Stimulated activated CD4-positive, alpha-beta T cell treated with anti-CD3 and anti-CD28 coated beads, Interleukin-1b, Interleukin-23, amount 100 ng/mL, for 4 hours (primary cell): ENCODE data around the gene PID1.

ENCODE experiments used
- DNase-seq, 2 donors: peaks; one replicate each; pipeline ENCODE4 v3.0.0-alpha.2; 2020; ENCODE audit warnings: low read depth in 2 of 2

PID1 gene

DNA sequence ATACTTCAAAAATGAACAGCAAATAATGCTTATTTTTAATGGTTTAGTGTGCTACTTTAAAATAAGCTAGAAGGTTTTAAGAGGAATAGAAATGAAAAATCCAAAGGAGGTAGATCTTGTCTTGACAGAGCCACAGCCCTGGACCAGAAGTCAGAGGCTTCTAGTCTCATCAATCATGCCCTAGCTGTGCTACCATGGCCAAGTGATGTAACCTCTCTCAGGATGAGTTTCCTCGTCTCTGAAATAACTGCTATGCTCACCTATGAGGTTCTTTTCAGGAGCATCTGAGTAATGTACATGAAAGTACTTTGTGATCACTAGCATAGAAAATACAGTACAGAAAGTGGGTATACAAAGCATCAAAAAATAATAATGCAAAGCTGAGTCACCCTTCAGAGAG is 248.4 kb downstream of the PID1 start:
- DNase-seq, result no peak

DNA sequence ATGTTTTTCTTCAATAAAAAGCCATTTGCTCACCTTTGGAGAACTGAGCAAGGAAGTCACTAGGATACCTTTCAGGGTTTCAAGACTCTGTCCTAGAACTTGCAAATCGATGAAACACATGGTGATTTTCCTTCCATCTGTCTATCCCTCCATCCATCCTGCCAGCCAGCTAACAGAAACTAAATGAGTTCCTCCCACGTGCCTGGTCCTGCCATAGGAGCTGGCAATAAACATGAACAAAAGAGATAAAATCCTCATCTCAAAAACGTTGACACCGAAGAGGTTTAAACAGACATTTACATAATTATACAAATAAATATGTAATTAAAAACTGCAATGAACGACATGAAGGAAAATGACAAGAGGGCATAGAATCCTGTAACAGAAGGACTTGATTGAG is 249.0 kb downstream of the PID1 start:
- DNase-seq, result no peak

DNA sequence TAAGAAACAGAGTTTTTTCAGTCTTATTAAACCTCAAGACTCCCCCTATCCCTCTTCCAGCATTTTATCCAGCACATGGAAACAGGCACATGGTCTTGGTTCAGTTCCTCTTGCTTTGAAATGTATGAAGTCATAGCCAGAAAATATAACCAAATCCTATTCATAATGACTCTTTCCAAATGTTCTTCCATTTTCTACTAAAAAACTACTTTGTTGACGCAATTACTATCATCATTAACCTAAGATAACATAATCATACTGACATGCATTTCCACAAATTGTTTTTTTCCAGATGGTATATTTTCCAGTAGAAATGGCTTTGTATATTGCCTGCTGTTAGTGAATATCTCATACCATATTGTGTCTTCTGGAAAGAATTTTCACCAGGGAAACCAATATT is 261.3 kb downstream of the PID1 start:
- DNase-seq, result no peak

DNA sequence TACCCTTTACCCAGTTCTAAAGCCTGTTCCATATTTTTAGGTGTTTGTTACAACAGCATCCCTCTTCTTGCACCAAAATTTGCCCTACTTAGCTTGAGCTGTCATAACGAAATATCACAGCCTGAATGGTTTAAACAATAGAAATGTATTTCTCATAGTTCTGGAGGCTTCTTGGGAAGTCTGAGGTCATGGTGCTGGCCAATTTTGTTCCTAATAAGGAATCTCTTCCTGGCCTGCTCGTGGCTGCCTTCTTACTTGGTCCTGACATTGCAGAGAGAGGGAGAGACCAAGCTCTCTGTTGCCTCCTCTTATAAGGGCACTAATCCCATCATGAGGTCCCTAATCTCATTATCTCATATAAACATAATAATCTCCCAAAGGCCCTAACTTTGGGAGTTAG is 267.8 kb downstream of the PID1 start:
- DNase-seq, result no peak

DNA sequence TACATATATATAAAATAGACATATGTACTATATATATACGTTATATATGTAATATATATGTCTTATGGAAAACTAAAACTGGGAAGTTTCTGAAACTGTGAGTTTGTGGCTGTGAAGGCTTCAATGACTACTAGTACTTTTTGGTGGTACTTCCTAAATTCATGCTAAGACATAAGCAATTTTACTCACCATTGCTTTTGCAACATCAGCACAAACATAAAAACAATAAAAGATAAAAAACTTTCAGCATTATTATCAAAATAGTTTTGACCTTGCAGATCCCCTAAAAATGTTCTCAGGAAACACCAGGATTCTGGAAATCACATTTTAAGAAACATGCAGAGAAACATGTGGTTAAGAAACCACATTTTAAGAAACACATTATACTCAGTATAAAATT is 269.9 kb downstream of the PID1 start:
- no peak for DNase-seq

DNA sequence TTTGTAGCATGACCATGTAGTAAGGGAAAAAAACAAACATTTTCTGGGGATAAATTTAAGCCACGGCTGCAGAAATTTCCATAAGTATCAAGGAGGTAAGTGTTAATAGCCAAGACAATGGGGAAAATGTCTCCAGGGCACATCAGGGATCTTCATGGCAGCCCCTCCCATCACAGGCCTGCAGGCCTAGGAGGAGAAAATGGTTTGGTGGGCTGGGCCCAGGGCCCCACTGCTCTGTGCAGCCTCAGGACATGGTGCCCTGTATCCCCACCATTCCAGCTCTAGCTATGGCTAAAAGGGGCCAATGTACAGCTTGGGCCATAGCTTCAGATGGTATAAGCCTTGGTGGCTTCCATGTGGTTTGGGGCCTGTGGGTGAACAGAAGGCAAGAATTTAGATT is 271.8 kb downstream of the PID1 start:
- DNase-seq, result no peak

DNA sequence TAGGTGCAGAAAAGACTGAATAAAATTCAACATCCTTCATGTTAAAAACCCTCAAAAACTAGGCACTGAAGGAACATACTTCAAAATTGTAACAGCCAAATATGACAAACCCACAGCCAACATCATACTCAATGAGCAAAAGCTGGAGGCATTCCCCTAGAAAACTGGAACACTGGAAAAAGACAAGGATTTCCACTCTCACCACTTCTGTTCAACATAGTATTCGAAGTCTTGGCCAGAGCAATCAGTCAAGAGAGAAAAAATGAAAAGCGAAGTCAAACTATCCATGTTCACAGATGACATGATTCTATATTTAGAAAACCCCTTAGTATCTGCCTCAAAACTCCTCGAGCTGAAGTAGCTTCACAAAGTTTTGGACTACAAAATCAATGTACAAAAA is 282.3 kb downstream of the PID1 start:
- no peak for DNase-seq

DNA sequence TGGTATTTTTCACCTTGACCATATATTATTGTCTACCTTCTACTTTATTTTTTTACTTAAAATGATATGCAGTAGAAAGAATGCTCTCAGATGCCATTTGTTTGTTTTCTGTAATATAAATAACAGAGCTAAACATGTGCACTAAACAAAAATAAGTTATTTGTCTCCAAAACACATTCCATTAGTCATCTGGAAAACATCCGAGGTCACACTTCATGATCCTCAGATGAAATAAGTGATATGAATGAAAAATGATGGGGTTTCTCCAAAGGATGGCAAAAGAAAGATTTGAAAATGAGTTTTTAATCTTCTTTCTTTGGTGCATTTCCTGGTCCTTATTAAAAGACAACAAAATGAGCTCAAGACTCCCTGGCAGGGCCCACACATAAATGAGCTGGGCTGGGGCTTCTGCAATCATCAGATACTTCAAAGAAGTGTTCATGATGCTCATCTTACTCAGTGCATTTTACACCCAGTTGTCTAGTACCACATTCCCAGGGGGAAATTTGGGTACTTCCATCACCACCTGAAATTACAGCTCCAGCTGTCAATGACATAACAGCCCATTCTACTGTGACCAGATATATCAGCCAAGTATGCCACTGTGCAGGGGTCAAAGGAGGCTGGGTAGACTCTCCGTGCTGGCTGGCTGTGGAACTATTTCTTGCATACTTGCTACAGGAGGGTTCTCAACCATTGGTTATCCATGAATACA is 283.5 kb downstream of the PID1 start:
- DNase-seq, result no peak

DNA sequence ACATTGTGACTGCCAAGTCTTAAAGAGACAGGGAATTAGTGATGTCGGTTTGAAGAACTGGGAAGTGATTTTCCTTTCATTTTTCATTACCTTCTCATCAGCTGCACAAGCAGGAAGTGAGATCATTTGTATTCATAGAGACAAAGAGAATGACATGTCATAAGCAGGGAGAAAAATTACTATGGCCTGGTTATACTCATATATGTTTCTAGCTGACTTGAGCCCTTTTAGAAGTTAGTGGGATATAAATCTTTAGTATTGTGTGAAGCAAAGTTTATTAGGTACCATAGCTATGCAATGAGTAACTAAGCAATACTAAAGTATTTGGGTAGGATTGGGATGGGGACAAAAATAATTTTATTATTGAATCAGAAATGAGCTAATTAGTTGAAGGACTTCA is 284.1 kb downstream of the PID1 start:
- DNase-seq, result no peak

DNA sequence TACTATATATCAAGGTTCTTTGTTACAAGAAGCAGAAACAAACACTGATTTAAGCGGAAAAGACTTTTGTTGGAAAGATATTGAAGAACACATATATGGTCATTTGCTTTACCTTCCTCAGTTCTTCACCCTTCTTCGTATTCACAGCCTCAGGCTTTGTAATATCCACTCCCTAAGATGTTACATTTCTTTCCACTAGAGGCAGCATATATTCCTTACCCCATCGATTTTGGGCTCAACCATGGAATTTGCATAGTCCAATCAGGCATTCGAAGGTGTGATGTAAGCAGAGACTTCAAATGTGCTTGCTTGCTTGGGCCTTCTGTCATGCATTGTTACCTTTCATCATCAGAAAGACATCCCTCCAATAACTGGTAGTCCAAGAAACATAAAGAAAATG is 287.4 kb downstream of the PID1 start:
- DNase-seq, result no peak

DNA sequence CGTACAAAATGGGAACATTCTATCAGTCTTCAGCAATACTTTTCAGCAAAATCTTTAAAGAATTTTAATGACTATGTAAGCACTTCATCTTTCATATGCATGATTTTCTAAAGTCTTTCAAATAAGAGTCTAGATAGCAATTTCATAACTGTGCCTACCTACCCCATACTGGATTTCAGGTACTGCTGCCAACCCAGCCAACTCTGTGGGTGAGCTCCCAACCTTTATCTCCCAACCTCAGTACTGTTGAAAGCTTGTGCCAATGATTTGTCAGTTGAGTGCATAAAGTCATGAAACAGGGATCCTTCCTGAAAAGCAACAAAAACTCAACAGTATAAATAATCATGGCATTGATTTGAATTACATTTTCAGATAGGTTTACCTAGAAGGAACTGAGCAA is 296.9 kb downstream of the PID1 start:
- DNase-seq, result no peak
